H1 (cell line): ENCODE results near the gene ASTL.

Source experiments
- ASH2L ChIP-seq: fragments of 200-600, 300-600 bp; sonication (generic); IDR thresholded peaks from one replicate; pipeline ENCODE4 v1.7.1; 2017; ENCODE audit warnings: low read length
- EGR1 ChIP-seq: IDR thresholded peaks from 2 replicates; pipeline ENCODE4 v1.6.1; 2011; ENCODE audit warnings: low read depth, low read length, borderline replicate concordance
- EP300 ChIP-seq, 2 experiments: IDR thresholded peaks; 1 replicate in 1 of 2; 2 replicates in 1 of 2; pipeline ENCODE4 v1.6.1; 2011 to 2012; ENCODE audit warnings: low read depth in 2 of 2, low read length in 2 of 2, mild to moderate bottlenecking in 2 of 2, borderline replicate concordance in 1 of 2, inconsistent platforms in 1 of 2, moderate library complexity in 1 of 2
- GABPA ChIP-seq: IDR thresholded peaks from 2 replicates; pipeline ENCODE4 v1.6.1; 2011; ENCODE audit warnings: mild to moderate bottlenecking, low read length, moderate library complexity, borderline replicate concordance; ENCODE audit not compliant: insufficient read depth
- JUN ChIP-seq: IDR thresholded peaks from 2 replicates; pipeline ENCODE4 v1.6.1; 2011; ENCODE audit warnings: low read depth, mild to moderate bottlenecking, improper control_type of control experiment, low read length
- POLR2A ChIP-seq, 2 experiments: IDR thresholded peaks; 1 replicate in 1 of 2; 2 replicates in 1 of 2; pipeline ENCODE4 v1.6.1; 2011; ENCODE audit warnings: low read depth in 2 of 2, low read length in 2 of 2, mild to moderate bottlenecking in 2 of 2; ENCODE audit errors: control extremely low read depth in 1 of 2
- POLR2AphosphoS5 ChIP-seq: IDR thresholded peaks from 2 replicates; pipeline ENCODE4 v1.6.1; 2011; ENCODE audit warnings: low read depth, low read length
- SIX5 ChIP-seq: IDR thresholded peaks from 2 replicates; pipeline ENCODE4 v1.6.1; 2011; ENCODE audit warnings: mild to moderate bottlenecking, low read depth, low read length
- TAF1 ChIP-seq: IDR thresholded peaks from 2 replicates; pipeline ENCODE4 v1.6.1; 2011; ENCODE audit warnings: mild to moderate bottlenecking, low read depth, low read length
- TEAD4 ChIP-seq: IDR thresholded peaks from 2 replicates; pipeline ENCODE4 v1.6.1; 2012; ENCODE audit warnings: low read depth, low read length, inconsistent platforms, mixed read lengths
- TF ChIP-seq, protein P1 (sequence below), 3 experiments: IDR thresholded peaks; 1 replicate in 2 of 3; 2 replicates in 1 of 3; pipeline versions ENCODE4 v1.5.1 to v1.6.1; 2011; ENCODE audit warnings: low read length in 3 of 3, mild to moderate bottlenecking in 3 of 3, inconsistent platforms in 2 of 3, low read depth in 1 of 3, moderate library complexity in 1 of 3; ENCODE audit not compliant: insufficient read depth in 1 of 3; ENCODE audit errors: control extremely low read depth in 1 of 3

DNA sequence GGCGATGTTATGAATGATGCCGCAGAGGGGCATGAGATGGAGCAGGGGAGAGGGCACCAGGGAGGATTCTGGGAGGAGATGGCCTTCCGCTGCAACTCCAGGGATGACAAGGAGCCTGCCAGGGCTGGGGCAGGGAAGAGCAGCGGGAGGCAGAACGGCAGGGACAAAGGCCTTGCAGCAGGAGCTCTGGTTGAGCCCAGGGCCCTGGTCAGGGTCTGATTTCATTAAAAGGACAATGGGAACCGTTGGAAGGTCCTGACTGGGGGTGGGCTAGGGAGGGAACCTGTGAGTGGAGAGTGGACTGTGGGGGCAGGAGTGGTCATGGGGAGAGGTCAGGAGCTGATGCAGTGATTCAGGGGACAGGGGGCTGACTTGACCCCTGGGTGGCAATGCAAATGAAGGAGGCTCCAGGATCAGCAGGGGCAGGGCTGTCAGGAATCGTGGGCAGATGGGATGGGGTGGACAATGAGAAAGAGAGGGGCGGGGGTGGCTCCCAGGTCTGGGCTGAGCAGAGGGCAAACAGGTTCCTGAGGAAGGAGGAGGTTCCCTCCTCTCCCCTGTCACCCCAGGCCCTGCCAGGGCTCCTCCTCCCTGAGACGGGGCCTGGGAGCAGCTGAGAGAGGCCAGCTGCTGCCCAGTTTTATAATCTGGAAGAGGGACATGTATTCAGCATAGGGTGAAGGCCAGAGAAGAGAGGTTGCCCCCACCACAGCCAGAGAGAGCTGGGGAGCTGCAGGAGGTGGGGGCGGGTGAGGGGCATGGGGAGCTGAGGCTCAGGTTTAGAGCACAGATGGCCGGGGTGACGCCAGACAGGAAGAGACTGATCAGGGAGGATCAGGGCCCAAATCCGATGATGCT lies 14.2 kb upstream of the ASTL start:
- TF ChIP-seq EP300 (IDR thresholded peaks at IDR 0.05; ENCODE audit: borderline replicate concordance in 1 of 2, low read depth in 2 of 2, low read length in 2 of 2) (no peak), POLR2A (IDR thresholded peaks at IDR 0.05; ENCODE audit: control extremely low read depth in 1 of 2, low read depth in 2 of 2, low read length in 2 of 2) (no peak), TEAD4 (no peak), JUN (no peak), EGR1 (no peak), POLR2AphosphoS5 (no peak), TAF1 (no peak), GABPA (no peak), SIX5 (no peak), ASH2L (no peak)
- TF ChIP-seq, protein P1, sequence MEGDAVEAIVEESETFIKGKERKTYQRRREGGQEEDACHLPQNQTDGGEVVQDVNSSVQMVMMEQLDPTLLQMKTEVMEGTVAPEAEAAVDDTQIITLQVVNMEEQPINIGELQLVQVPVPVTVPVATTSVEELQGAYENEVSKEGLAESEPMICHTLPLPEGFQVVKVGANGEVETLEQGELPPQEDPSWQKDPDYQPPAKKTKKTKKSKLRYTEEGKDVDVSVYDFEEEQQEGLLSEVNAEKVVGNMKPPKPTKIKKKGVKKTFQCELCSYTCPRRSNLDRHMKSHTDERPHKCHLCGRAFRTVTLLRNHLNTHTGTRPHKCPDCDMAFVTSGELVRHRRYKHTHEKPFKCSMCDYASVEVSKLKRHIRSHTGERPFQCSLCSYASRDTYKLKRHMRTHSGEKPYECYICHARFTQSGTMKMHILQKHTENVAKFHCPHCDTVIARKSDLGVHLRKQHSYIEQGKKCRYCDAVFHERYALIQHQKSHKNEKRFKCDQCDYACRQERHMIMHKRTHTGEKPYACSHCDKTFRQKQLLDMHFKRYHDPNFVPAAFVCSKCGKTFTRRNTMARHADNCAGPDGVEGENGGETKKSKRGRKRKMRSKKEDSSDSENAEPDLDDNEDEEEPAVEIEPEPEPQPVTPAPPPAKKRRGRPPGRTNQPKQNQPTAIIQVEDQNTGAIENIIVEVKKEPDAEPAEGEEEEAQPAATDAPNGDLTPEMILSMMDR (IDR thresholded peaks at IDR 0.05; ENCODE audit: control extremely low read depth in 1 of 3, insufficient read depth in 1 of 3, low read depth in 1 of 3, low read length in 3 of 3) = no peak
